Stimulated activated CD8-positive, alpha-beta memory T cell treated with anti-CD3 and anti-CD28 coated beads, Interleukin-7, amount 100 ng/mL, for 1 hour (primary cell): Measurements from ENCODE around the gene CSF2RB.

Experiments
- DNase-seq, 2 donors: peaks; one replicate each; pipeline ENCODE4 v3.0.0-alpha.2; 2020; ENCODE audit warnings: low read depth in 2 of 2

The CSF2RB gene

DNA sequence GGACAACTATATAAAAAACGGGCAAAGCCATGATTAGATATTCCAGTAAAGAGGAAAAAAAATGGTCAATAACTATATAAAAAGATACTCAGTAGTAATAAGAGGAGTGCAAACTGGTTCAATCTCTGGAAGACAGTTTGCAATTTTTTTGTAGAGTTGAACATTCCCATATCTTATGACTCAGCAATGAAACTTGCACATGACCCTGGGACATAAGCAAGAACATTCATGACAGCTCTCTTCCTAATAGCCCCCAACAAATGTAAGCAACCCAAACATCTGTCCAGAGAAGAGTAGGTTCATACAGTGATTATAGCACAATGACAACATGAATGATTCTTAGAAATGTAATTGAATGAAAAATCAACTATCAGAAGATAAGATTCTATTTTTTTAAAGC is 21.8 kb upstream of the CSF2RB start:
- DNase-seq, result no peak

DNA sequence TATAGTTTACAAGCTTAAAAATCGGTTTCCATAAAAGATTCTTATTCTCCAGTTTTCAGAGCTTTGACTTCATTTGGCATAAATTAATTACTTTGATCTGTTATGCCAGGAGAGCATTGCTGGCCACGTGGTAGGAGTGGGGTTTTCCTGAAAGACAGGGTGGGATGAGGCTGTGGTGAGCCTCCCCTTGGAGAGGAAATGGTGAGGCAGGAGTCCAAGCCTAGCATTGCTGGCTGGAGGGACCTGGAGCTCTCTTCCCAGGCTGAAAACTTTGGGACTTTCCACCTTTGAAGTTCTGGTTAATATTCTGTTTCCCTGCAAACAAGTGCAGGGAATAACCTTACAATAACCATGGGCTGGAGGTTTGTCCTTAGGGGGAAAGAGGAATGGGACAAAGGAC is 21.1 kb upstream of the CSF2RB start:
- no peak for DNase-seq

DNA sequence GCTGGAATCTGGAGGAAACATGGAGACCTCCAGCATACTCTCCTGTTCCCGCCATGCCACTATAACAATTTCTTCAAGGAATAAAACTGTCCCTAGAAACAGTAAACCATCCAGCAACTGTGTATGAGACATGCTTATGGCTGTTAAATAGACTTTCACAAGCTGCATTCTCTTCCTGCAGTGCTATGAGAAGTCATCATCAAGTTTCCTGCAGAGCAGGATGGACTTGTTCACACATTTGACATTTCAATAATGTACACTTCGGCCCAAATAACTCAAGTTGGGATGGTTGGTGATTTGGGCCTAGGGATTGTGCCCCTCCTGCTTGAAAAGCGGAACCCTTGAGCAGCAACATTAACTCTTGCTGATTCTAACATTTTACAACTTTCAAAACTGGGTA is 20.2 kb upstream of the CSF2RB start:
- DNase-seq, result no peak

DNA sequence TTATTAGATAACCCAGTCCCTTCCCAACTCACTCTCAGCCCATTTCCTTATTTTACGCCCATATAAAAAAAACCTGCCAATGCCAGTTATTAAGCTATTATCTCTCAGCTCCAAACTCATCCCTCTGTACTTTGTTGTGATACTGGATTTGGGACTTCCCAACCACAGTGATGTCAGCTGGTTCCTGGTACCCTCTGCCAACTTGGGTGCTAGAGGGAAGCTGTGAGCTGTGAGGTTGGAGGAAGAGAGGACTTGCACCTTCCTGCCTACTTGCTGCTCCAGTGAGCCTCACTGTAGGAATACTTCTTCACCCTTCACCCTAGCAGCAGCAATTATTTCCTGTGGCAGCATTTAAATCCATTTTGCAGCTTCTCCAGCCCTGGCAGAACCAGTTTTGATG is 19.2 kb upstream of the CSF2RB start:
- DNase-seq, result no peak

DNA sequence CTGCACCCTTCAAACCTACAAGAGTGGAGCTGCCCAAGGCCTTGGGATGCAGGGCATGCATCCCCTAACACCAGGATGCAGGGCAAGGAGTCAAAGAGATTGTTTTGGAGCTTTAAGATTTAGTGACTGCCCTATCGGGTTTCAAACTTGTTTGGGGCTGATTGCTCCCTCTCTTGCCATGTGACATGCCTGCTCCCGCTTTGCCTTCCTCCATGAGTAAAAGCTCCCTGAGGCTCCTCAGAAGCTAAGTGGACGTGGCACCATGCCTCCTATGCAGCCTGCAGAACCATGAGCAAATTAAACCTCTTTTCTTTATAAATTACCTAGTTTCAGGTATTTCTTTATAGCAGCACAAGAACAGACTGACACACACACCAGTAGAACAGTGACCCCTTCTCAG is 15.8 kb upstream of the CSF2RB start:
- no peak for DNase-seq

DNA sequence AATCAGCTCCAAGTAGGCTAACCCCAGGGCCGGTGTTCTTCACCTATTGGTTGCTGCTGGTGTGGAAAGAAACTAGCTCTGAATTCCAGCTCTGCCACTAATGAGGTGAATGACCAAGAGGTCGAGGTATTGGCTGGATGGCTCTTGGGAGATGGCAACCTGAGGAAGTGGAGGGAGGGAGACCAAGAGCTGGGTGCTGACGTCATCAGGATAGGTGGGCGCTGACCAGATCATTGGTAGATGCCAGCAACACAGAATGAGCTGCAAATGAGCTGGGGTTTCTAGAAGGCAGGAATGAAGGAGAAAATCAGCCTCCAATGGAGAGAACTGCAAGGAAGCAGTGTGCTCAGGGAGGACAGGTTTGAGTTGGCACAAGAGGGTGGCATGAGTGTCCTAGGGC is 14.7 kb upstream of the CSF2RB start:
- DNase-seq, result no peak

DNA sequence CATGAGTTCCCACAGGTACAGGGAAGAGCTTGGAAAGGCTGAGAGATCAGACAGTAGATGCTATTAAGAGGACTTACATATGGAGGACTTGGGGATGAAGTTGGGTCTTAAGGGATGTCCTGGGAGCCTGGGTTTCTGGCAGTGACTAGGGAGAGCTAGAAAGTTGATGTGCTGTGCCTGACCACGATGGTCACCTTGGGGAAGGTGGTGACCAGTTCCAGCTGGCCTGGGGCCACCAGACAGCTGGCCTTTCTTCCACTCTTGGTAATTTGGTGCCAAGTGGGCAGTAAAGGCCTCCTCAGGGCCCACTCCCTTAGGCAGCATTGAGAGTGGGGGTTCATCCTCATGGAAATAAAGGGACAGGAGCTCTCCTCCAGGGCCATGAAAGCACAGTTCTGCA is 13.9 kb upstream of the CSF2RB start:
- no peak for DNase-seq

DNA sequence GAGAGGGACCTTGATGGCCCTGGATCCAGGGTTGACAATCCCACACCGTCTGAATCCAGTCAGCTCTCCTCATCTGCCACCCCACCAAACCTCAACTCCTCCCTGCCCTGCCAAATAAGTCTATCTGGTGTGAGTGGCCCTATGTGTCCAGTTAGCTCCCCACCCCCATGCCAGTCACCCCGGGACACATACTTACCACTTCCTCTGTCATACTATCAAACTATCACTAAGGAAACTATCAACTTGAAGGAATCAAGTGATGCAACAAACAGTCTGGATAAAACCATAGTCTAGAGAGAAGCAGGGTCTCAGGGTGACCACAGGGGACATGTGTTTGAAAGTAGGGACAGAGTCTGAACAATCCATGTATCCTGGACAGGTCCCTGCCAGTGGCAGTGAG is 13.2 kb upstream of the CSF2RB start:
- DNase-seq, result no peak

DNA sequence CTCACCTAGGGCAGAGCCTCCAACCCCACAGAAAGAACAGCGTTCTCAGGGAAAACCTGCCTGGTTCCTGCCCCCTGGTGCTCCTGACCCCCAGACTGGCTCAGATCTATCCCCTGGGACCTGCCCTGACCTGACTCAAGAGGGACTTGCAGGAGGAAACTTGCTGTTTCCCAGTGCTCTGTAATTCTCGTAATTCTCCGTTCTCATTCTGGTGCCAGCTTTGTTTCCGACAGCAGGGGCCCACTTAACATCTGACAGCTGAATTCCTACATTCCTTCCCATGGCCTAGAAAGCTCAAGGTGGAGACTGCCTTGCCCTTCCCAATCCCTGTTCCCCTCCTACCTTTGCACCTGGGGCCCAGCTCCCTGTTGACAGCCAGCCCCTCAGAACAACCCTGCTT is 12.5 kb upstream of the CSF2RB start:
- no peak for DNase-seq

DNA sequence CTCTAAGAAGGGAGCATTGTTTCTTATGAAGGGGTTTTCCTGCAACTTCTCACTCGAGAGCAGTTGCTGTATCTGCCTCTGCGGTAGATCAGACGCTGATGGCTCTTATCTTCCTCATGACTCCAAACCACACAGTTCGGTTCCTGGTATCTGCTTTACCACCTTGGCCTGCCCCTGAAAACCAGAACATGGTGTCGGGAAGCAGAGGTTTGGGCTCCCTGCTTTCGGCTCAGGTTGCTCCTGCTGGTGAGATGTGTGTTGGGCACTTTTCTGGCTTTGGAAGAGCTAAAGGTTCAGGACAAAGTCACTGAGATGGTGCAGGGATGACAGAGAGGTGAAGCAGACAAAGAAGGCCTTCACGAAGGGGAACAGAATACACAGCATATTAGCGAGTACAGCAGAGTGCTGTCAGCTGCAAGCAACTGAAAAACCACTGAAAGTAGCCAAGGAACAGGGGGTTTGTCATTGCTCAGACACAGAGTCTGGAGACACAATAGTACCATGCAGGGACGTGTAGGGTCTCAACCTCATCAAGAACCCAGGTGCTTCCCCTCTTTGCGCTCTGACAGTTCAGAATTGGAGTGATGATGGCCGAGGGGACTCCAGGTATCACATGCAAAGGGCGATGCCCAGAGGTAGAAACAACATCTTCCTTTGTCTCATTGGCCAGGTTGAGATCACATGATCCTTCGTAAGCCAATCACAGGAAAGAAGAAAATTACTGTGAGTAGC is 11.9 kb upstream of the CSF2RB start:
- DNase-seq, result no peak

DNA sequence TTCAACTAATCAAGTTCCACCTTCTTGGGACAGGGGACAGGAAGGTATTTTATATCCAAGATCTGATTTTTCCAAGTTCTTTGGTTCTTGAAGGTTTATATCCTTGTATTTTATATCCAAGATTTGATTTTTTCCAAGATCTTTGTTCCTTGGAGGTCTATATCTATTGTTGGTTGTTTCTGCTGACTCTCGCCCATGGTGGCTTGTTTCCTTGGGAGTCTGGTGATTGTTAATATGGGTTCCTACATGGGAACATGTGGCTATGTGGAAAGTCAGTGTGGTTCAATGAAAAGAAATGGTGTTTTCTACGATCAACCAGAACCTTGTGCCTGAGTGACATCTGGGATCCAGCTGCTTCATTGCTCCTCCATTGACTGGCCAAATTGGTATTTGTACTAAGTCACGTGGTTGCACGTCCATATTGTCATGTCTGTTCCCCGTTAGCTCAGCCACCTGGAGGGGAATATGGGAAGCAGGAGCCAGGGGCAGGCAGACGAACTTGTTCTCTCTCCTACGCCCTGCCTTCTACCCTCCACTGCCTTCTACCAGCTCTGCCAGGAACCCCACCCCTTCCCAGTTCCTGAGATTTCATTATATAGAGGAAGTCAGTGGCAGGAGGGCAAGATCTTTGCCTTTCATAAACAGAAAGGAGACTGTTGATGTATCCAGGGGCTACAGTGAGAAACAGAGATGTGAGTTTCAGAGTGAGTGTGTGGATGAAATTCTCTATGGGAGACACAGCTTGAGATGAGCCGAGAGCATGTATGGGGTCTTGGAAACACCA is 11.1 kb upstream of the CSF2RB start:
- no peak for DNase-seq

DNA sequence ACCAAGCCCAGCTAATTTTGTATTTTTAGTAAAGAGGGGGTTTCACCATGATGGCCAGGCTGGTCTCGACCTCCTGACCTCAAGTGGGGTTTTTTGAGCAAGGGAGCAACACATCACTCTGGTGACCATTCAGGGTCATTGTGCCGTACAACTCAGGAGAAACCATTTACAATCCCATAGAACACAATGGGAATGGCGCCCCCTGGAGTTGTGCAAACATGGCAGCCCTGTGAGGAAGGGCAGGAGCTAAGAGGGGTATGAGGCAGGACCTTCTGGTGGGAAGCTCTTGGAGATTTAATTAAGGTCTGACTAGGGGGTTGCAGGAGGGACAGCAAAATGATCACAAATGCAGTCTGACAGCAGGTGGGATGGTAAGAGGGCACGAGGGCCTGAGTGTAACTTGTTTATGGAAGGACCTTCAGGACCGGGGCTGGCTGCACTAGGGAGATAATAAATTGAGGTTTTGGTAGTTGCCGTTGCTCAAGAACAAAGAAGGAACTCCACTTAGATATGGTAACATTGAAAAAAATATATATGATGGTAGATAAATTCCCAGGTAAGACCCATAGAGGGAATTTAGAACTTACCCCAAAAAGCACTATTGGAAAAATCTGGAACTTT is 9.1 kb upstream of the CSF2RB start:
- no peak for DNase-seq

DNA sequence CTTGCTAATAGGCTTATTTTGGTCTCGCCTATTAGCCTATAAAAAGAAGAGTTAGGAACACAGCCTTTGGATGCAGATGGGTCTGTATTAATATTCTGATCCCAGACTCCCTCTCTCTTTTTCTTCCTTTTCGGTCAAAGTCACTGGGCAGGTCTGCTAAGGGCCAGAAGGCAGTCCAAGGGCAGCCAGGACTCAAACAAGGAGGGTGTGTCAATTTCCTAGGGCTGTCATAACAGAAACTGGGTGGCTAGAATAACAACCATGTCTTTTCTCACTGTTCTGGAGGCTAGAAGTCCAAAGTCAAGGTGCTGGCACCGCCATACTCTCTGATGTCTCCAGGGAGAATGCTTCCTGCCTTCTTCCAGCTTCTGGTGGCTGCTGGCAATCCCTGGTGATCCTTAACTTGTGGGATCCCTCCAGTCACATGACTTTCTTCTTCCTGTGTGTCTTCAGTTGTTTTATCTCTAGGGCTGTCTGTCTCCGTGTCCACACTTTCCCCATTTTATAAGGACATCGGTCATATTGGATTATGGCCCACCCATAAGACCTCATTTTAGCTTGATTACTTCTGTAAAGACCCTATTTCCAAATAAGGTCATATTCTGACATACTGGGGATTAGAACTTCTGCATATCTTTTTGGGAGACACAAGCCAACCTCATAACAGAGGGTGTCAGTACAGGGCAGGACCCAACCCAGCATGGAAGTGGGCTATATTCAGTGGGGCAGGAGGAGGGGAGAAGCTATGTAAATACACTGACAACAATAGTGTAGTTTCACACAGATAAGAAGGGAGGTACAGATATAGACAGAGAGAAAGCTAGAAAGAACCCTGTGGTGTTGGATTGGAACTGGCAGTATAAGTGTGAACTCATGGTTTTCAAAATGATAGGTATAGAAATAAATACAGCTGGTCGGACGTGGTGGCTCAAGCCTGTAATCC is 5.9 kb upstream of the CSF2RB start:
- no peak for DNase-seq

DNA sequence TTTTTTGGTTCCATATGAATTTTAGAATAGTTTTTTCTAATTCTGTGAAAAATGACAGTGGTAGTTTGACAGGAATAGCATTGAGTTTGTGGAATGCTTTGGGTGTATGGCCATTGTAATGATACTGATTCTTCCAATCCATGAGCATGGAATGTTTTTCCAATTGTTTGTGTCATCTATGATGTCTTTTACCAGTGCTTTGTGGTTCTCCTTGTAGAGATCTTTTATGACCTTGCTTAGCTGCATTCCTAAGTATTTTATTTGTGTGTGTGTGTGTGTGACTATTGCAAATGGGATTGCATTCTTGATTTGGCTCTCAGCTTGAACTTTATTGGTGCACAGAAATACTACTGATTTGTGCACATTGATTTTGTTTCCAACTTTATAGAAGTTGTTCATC is 3.0 kb upstream of the CSF2RB start:
- no peak for DNase-seq

DNA sequence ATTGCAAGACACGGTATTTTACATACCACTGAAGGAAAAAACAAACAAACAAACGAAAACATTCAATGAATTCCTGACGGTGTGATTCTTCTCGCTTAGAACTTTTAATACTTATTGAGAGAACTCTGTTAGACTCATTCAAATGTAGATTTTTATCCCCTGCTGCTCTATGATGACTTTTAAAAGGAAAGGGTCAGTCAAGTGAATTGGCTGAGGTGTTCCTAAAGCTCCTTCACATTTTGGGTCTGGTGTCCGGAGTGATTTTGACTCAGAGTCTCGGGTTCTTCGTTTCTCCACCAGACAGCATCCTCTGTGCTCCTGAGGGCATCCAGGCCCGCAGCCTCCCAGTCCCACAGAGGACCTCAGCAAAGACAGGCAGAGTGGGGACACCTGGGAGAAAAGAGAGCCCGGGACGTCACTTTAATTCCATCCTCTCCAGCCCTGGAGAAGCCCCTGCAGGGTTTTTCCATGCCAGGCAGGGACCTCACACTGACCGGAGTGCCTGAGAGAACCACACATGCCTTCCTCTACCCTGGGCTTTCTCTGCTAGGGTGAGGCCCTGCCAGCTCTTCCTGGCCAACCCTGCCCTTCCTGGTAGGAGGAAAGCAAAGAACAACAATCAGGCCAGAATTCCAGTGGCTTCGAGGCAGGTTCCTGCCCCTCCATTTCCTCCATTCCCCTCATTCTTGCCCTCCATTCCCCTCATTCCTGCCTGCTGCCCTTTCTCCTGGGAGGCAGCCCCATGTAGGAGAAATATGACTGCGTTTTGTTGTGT is 1.4 kb upstream of the CSF2RB start:
- no peak for DNase-seq

DNA sequence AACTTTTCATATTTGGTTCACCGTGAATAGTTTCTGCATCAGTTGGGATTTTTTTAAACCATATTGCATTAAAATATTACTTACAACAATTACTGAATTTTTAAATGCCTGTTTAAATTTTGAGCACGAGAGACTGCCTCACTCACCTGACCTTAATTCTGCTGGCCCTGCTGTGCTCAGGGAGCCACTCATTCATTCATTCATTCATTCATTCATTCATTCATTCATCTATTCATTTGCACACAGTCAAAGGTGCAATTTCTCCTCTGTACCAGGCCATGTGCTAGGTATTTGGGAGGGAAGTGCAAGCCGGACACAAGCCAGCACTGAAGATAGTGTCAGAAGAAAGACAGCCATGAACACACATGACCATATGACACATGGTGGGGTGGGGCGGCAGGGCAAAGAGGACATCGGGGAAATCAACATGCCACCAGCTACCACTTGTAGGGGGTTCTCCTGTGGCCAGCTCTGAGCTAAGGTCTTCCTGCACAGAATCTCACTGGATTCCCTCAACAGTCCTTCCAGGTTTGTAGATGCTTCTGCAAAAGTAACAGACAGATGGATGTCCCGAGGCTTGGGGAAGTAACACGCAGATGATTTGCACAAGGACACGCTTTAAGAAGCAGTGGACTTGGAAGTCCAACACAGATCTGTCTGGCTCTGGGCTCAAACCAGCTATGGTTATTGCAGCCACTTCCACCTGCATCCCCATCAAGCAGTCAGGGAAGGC is 568 bp upstream of the CSF2RB start:
- DNase-seq, result no peak

DNA sequence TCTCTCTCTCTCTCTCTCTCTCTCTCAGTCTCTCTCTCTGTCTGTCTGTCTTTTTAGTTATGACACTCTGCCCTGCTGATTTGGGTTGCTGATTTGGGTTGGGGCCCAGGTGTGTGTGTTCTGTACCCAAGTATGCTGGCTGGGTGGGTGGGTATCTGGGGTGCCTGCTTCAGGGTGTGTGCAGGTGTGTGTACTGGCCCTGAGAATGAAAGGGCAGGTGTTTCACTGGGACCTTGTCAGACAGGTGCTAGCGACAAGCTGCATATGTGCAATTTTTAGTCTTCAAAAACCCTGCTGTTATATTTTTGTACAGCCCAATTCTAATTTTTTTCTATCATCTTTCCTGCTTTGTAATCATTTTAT is 943 bp downstream of the CSF2RB start:
- DNase-seq, result no peak

DNA sequence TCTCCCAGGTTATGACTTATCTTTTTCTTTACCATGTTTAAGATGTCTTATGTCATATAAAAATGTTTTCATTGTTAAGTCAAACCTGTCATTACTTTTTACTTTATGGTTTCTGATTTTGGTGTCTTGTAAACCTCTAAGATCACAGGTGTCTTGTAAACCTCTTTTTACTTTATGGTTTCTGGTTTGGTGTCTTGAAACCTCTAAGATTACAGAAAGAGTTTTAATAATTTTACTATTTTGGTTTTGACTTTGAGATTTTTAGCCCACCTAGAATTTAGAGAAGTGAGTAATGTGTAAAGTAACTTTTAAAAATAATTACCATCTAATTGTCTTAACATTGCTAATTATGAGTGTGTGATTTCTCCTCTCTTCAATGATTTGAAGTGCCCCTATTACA is 2.6 kb downstream of the CSF2RB start:
- DNase-seq, result no peak

DNA sequence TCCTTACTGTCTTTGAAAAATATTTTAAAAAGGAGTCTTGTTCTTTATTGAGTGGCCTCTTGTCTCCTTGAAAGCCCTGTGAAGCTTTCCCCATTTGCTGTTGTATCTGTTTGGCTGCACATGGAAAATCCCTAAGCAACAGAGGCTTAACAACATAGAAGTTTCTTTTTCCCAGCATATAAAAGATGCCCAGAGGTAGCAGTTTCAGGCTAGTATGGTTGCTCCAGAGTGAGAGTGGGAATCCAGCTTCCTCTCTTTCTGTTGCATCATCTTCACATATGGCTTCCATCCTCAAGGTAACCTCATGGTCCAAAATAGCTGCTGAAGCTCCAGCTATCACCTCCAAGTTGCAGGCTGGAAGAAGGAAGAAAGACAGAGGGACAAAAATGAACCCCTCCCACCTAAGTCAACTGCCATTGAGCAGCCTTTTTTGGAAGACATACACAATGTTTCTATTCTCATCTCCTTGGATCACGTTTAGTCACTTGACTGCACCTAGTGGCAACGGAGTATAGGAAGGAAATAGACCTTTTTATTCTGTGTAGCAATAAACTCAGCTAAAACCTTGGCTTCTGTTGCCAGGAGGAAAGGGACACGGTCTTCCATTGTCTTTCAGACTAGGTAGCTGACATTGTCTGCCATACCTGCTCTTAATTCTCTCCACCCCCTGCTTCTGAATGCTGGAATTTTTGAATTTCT is 5.3 kb downstream of the CSF2RB start:
- no peak for DNase-seq
